WTC11 (cell line): ENCODE measurements around the gene TSPAN5. TPM values are rescaled to one million over a fixed set of nuclear protein-coding genes. Genes with fewer than 3 reads are reported as not detected.

Experiments
- ATAC-seq: fragments of 200-7000 bp; cut with Tn5 transposase; 2 replicates; pipeline ENCODE4 v1.10.0; 2021; ENCODE audit warnings: mild to moderate bottlenecking, moderate library complexity
- CTCF ChIA-PET: fragments of 300-600 bp; sonication (Branson Sonifier 250); formaldehyde crosslinking; loops from one replicate; lab custom pipeline; 2021; ENCODE audit warnings: antibody characterized with exemption; lab: Charles Lee
- POLR2A ChIA-PET: fragments of 350-600 bp; sonication (Branson Sonifier 250); formaldehyde crosslinking; loops from one replicate; lab custom pipeline; 2021; ENCODE audit warnings: antibody characterized with exemption; lab: Charles Lee
- DNase-seq: peaks from one replicate; pipeline ENCODE4 v3.0.0; 2021; ENCODE audit warnings: low spot score
- H3K27ac Mint-ChIP-seq: 2 replicates; pipeline ENCODE4 v1.8.0; 2021; ENCODE audit warnings: mixed read lengths
- H3K27me3 Mint-ChIP-seq: 2 replicates; pipeline ENCODE4 v1.8.0; 2021; ENCODE audit warnings: low read depth, mild to moderate bottlenecking, moderate library complexity, mixed read lengths
- H3K36me3 Mint-ChIP-seq: 2 replicates; pipeline ENCODE4 v1.8.0; 2021; ENCODE audit warnings: mixed read lengths
- H3K4me1 Mint-ChIP-seq: 2 replicates; pipeline ENCODE4 v1.8.0; 2022; ENCODE audit warnings: mixed read lengths
- H3K4me3 Mint-ChIP-seq: 2 replicates; pipeline ENCODE4 v1.8.0; 2021; ENCODE audit warnings: mild to moderate bottlenecking, moderate library complexity, mixed read lengths
- H3K9me3 Mint-ChIP-seq: 2 replicates; pipeline ENCODE4 v1.8.0; 2021; ENCODE audit warnings: mixed read lengths
- ATF3 ChIP-seq: sonication (generic); formaldehyde crosslinking; conservative IDR thresholded peaks from 2 replicates; pipeline ENCODE4 v1.8.1; 2022; ENCODE audit warnings: mild to moderate bottlenecking, missing genetic modification reagents
- CDX4 ChIP-seq: fragments of 250-450 bp; sonication (Bioruptor Pico); IDR thresholded peaks from 2 replicates; pipeline ENCODE4 v1.9.0; 2021; ENCODE audit warnings: moderate library complexity, mild to moderate bottlenecking, inconsistent platforms, borderline replicate concordance
- CREB1 ChIP-seq: sonication (generic); formaldehyde crosslinking; IDR thresholded peaks from 2 replicates; pipeline ENCODE4 v1.8.0; 2023; ENCODE audit warnings: mild to moderate bottlenecking, missing genetic modification reagents
- E2F1 ChIP-seq: sonication (generic); formaldehyde crosslinking; IDR thresholded peaks from 2 replicates; pipeline ENCODE4 v1.8.0; 2022; ENCODE audit warnings: mild to moderate bottlenecking, missing genetic modification reagents
- ESRRA ChIP-seq: sonication (generic); formaldehyde crosslinking; IDR thresholded peaks from 2 replicates; pipeline ENCODE4 v1.8.1; 2022; ENCODE audit warnings: mild to moderate bottlenecking, missing genetic modification reagents, borderline replicate concordance
- FOXJ3 ChIP-seq: sonication (generic); formaldehyde crosslinking; IDR thresholded peaks from 2 replicates; pipeline ENCODE4 v1.9.0; 2021; ENCODE audit warnings: missing genetic modification reagents, mild to moderate bottlenecking, borderline replicate concordance
- FOXP1 ChIP-seq: sonication (generic); formaldehyde crosslinking; IDR thresholded peaks from 2 replicates; pipeline ENCODE4 v1.8.0; 2022; ENCODE audit warnings: missing genetic modification reagents, mild to moderate bottlenecking, moderate library complexity, borderline replicate concordance
- GRHL2 ChIP-seq: fragments of 250-450 bp; sonication (Bioruptor Pico); IDR thresholded peaks from 2 replicates; pipeline ENCODE4 v1.8.0; 2022; ENCODE audit warnings: mild to moderate bottlenecking, moderate library complexity; ENCODE audit not compliant: insufficient replicate concordance, severe bottlenecking
- GTF2I ChIP-seq: fragments of 250-450 bp; sonication (Bioruptor Pico); conservative IDR thresholded peaks from 2 replicates; pipeline ENCODE4 v1.4.0; 2021; ENCODE audit warnings: mild to moderate bottlenecking
- IRF2 ChIP-seq: sonication (generic); formaldehyde crosslinking; IDR thresholded peaks from 2 replicates; pipeline ENCODE4 v1.8.0; 2022; ENCODE audit warnings: low read depth, missing genetic modification reagents, borderline replicate concordance
- JUN ChIP-seq: sonication (generic); formaldehyde crosslinking; IDR thresholded peaks from 2 replicates; pipeline ENCODE4 v1.8.0; 2023; ENCODE audit warnings: mild to moderate bottlenecking, missing genetic modification reagents
- MLX ChIP-seq: sonication (generic); formaldehyde crosslinking; IDR thresholded peaks from 2 replicates; pipeline ENCODE4 v1.8.1; 2023; ENCODE audit warnings: mild to moderate bottlenecking, missing genetic modification reagents, moderate library complexity
- MXD4 ChIP-seq: fragments of 250-450 bp; sonication (Bioruptor Pico); IDR thresholded peaks from 2 replicates; pipeline ENCODE4 v1.8.0; 2021; ENCODE audit warnings: mild to moderate bottlenecking, moderate library complexity, borderline replicate concordance
- NFE2L1 ChIP-seq: sonication (generic); formaldehyde crosslinking; IDR thresholded peaks from 2 replicates; pipeline ENCODE4 v1.8.1; 2023; ENCODE audit warnings: missing genetic modification reagents
- RORB ChIP-seq: fragments of 250-450 bp; sonication (Bioruptor Pico); IDR thresholded peaks from 2 replicates; pipeline ENCODE4 v1.9.0; 2021; ENCODE audit warnings: mild to moderate bottlenecking
- SP1 ChIP-seq: sonication (generic); formaldehyde crosslinking; conservative IDR thresholded peaks from 2 replicates; pipeline ENCODE4 v1.8.1; 2022; ENCODE audit warnings: missing genetic modification reagents
- TP53 ChIP-seq: sonication (generic); formaldehyde crosslinking; IDR thresholded peaks from 2 replicates; pipeline ENCODE4 v1.8.1; 2023; ENCODE audit warnings: mild to moderate bottlenecking, missing genetic modification reagents
- ZBTB43 ChIP-seq: sonication (generic); formaldehyde crosslinking; IDR thresholded peaks from 2 replicates; pipeline ENCODE4 v1.8.1; 2023; ENCODE audit warnings: mild to moderate bottlenecking, missing genetic modification reagents
- ZNF232 ChIP-seq: sonication (generic); formaldehyde crosslinking; IDR thresholded peaks from 2 replicates; pipeline ENCODE4 v1.8.0; 2022; ENCODE audit warnings: mild to moderate bottlenecking, missing genetic modification reagents
- ZNF317 ChIP-seq: sonication (generic); formaldehyde crosslinking; IDR thresholded peaks from 2 replicates; pipeline ENCODE4 v1.8.1; 2023; ENCODE audit warnings: low read depth, mild to moderate bottlenecking, moderate library complexity, missing genetic modification reagents, borderline replicate concordance
- ZNF532 ChIP-seq: fragments of 250-450 bp; sonication (Bioruptor Pico); IDR thresholded peaks from 2 replicates; pipeline ENCODE4 v1.9.0; 2021; ENCODE audit warnings: mild to moderate bottlenecking, borderline replicate concordance
- ZNF671 ChIP-seq: fragments of 250-450 bp; sonication (Bioruptor Pico); IDR thresholded peaks from 2 replicates; pipeline ENCODE4 v1.8.0; 2021; ENCODE audit warnings: mild to moderate bottlenecking
- total RNA-seq: library from RNA; stranded (reverse); gene quantifications from 3 replicates; pipeline ENCODE4 v1.2.3, GENCODE V29; 2021
- TF ChIP-seq, protein P1 (sequence below): fragments of 250-450 bp; sonication (Bioruptor Pico); IDR thresholded peaks from 2 replicates; pipeline ENCODE4 v1.9.0; 2021; ENCODE audit warnings: mild to moderate bottlenecking
- TF ChIP-seq, protein P2 (sequence below): sonication (generic); formaldehyde crosslinking; IDR thresholded peaks from 2 replicates; pipeline ENCODE4 v1.8.1; 2023; ENCODE audit warnings: mild to moderate bottlenecking, missing genetic modification reagents
- TF ChIP-seq, protein P3 (sequence below): sonication (generic); formaldehyde crosslinking; IDR thresholded peaks from 2 replicates; pipeline ENCODE4 v1.8.1; 2022; ENCODE audit warnings: missing genetic modification reagents, borderline replicate concordance

Gene TSPAN5
- total RNA-seq, 1 experiment from 2014 or later = 22.7 TPM

- ATAC-seq (no peak), DNase-seq (no peak)
- CTCF ChIA-PET = no interaction called here
- Mint-ChIP-seq H3K4me1 (no peaks in the 10 kb centered on the region), H3K9me3 (no peaks in the 10 kb centered on the region), H3K27me3 (no peaks in the 10 kb centered on the region), H3K36me3 (no peaks in the 10 kb centered on the region), H3K4me3 (no peak overlapping the region), H3K27ac (no peak overlapping the region)
- TF ChIP-seq JUN (no peak), ZNF532 (no peak), E2F1 (no peak), FOXJ3 (CRISPR knock-in tag) (no peak), NFE2L1 (CRISPR knock-in tag) (no peak), ZBTB43 (CRISPR knock-in tag) (no peak), ZNF232 (CRISPR knock-in tag) (no peak), MLX (CRISPR knock-in tag) (no peak), CREB1 (no peak), SP1 (no peak), ZNF671 (CRISPR knock-in tag) (no peak), ESRRA (no peak), RORB (no peak), FOXP1 (CRISPR knock-in tag) (no peak), MXD4 (CRISPR knock-in tag) (no peak), IRF2 (CRISPR knock-in tag) (no peak)
- TF ChIP-seq, protein P1, sequence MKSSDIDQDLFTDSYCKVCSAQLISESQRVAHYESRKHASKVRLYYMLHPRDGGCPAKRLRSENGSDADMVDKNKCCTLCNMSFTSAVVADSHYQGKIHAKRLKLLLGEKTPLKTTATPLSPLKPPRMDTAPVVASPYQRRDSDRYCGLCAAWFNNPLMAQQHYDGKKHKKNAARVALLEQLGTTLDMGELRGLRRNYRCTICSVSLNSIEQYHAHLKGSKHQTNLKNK = no peak
- TF ChIP-seq, protein P2, sequence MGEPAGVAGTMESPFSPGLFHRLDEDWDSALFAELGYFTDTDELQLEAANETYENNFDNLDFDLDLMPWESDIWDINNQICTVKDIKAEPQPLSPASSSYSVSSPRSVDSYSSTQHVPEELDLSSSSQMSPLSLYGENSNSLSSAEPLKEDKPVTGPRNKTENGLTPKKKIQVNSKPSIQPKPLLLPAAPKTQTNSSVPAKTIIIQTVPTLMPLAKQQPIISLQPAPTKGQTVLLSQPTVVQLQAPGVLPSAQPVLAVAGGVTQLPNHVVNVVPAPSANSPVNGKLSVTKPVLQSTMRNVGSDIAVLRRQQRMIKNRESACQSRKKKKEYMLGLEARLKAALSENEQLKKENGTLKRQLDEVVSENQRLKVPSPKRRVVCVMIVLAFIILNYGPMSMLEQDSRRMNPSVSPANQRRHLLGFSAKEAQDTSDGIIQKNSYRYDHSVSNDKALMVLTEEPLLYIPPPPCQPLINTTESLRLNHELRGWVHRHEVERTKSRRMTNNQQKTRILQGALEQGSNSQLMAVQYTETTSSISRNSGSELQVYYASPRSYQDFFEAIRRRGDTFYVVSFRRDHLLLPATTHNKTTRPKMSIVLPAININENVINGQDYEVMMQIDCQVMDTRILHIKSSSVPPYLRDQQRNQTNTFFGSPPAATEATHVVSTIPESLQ = no peak
- POLR2A ChIA-PET = no interaction called here
Measured at GRCh38 chr4:98444371-98444770, 214.0 kb downstream of the TSPAN5 start.

- CTCF ChIA-PET = no interaction called here
- Mint-ChIP-seq H3K27me3 (no peaks in the 10 kb centered on the region), H3K27ac (no peak overlapping the region)
- no peak for TF ChIP-seq TP53
- TF ChIP-seq ZNF317 = no peak
- TF ChIP-seq JUN = no peak
- TF ChIP-seq ATF3 (CRISPR knock-in tag) = no peak
- TF ChIP-seq CDX4 (CRISPR knock-in tag) = no peak
- no peak for TF ChIP-seq GTF2I (CRISPR knock-in tag)
- TF ChIP-seq, protein P3, sequence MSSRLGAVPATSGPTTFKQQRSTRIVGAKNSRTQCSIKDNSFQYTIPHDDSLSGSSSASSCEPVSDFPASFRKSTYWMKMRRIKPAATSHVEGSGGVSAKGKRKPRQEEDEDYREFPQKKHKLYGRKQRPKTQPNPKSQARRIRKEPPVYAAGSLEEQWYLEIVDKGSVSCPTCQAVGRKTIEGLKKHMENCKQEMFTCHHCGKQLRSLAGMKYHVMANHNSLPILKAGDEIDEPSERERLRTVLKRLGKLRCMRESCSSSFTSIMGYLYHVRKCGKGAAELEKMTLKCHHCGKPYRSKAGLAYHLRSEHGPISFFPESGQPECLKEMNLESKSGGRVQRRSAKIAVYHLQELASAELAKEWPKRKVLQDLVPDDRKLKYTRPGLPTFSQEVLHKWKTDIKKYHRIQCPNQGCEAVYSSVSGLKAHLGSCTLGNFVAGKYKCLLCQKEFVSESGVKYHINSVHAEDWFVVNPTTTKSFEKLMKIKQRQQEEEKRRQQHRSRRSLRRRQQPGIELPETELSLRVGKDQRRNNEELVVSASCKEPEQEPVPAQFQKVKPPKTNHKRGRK = no peak
- TF ChIP-seq GRHL2 (CRISPR knock-in tag) = no peak
Measured at GRCh38 chr4:98434816-98435215, 223.6 kb downstream of the TSPAN5 start.

More at GRCh38 chr4:98434816-98435215, 223.6 kb downstream of the TSPAN5 start:
- H3K36me3 Mint-ChIP-seq = no peaks in the 10 kb centered on the region
- POLR2A ChIA-PET = interaction anchor here (0.6 kb wide), 1 partner anchor 782 kb away, joined by 3 read pairs; no protein-coding TSS in a partner anchor
- H3K9me3 Mint-ChIP-seq = no peaks in the 10 kb centered on the region
- ATAC-seq (no peak), DNase-seq (no peak)
- H3K4me3 Mint-ChIP-seq = no peak overlapping the region
- H3K4me1 Mint-ChIP-seq = no peaks in the 10 kb centered on the region
